ENCODE results near the gene IL10.
"Not testable (repeated sequence)": the region's sequence is repeated elsewhere in the genome, so short reads cannot be mapped to it uniquely, and the experiment has no call there.

The IL10 gene

GRCh38 chr1:206762741-206763364 is 9.4 kb downstream of the IL10 start:
- DNase-seq, result not testable (repeated sequence)

- DNase-seq, result no peak
These were observed 11.0 kb downstream of the IL10 start for GRCh38 chr1:206761159-206761768.

GRCh38 chr1:206760590-206760989 is 11.7 kb downstream of the IL10 start:
- no peak for DNase-seq

- peak; percentile 44 for DNase-seq
These were observed 14.6 kb downstream of the IL10 start for GRCh38 chr1:206757524-206758266.

- no peak for DNase-seq
These were observed 18.3 kb downstream of the IL10 start for GRCh38 chr1:206754011-206754410.

- no peak for DNase-seq
These were observed 19.2 kb downstream of the IL10 start for GRCh38 chr1:206753141-206753540.

- DNase-seq, result no peak
These were observed 19.8 kb downstream of the IL10 start for GRCh38 chr1:206752481-206752880.

- no peak for DNase-seq
These were observed 20.4 kb downstream of the IL10 start for GRCh38 chr1:206751891-206752290.

- DNase-seq, result no peak
These were observed 23.8 kb downstream of the IL10 start for GRCh38 chr1:206748348-206749030.

GRCh38 chr1:206745301-206745700 is 27.0 kb downstream of the IL10 start:
- no peak for DNase-seq

GRCh38 chr1:206744683-206745082 is 27.6 kb downstream of the IL10 start:
- DNase-seq, result no peak

GRCh38 chr1:206742719-206743383 is 29.4 kb downstream of the IL10 start:
- DNase-seq, result no peak

GRCh38 chr1:206741142-206741701 is 31.1 kb downstream of the IL10 start:
- no peak for DNase-seq

GRCh38 chr1:206739411-206740076 is 32.8 kb downstream of the IL10 start:
- no peak for DNase-seq

GRCh38 chr1:206738370-206739366 is 33.6 kb downstream of the IL10 start:
- peak; percentile 53 for DNase-seq

- peak; percentile 49 for DNase-seq
These were observed 34.5 kb downstream of the IL10 start for GRCh38 chr1:206737729-206738201.

GRCh38 chr1:206736878-206737728 is 35.2 kb downstream of the IL10 start:
- DNase-seq, result no peak

- peak; percentile 63 for DNase-seq
These were observed 36.7 kb downstream of the IL10 start for GRCh38 chr1:206735553-206736031.

- peak; percentile 82 for DNase-seq
These were observed 37.7 kb downstream of the IL10 start for GRCh38 chr1:206734499-206735142.
